Sigmoid colon (tissue), 7 donors: Measurements from ENCODE around the gene PRDM16. TPM values are rescaled to one million over a fixed set of nuclear protein-coding genes. Genes with fewer than 3 reads are reported as not detected.

Experiments
- DNase-seq: peaks from one replicate; pipeline ENCODE4 v3.0.0-alpha.2; 2019
- H3K27ac ChIP-seq, 4 donors: fragments of 200-600 bp; sonication (generic); one replicate each; pipeline ENCODE4 v1.5.1; 2016 to 2019; ENCODE audit warnings: mild to moderate bottlenecking in 1 of 4
- H3K27me3 ChIP-seq, 3 donors: fragments of 200-600 bp; sonication (generic); one replicate each; pipeline ENCODE4 v1.5.1; 2019; ENCODE audit warnings: mild to moderate bottlenecking in 1 of 3
- H3K36me3 ChIP-seq, 4 donors: fragments of 200-600 bp; sonication (generic); one replicate each; pipeline ENCODE4 v1.5.1; 2016 to 2019
- H3K4me1 ChIP-seq, 4 donors: fragments of 200-600 bp; sonication (generic); one replicate each; pipeline ENCODE4 v1.5.1; 2017 to 2019
- H3K4me3 ChIP-seq, 4 donors: fragments of 200-600 bp; sonication (generic); one replicate each; pipeline ENCODE4 v1.5.1; 2017 to 2019; ENCODE audit warnings: mild to moderate bottlenecking in 2 of 4, moderate library complexity in 1 of 4
- H3K9me3 ChIP-seq, 4 donors: fragments of 200-600 bp in 3 of 4; sonication (generic) in 3 of 4; one replicate each; pipeline versions ENCODE4 v1.5.1 to v1.6.1; 2013 to 2019
- EP300 ChIP-seq, 4 donors: sonication (generic); formaldehyde crosslinking; IDR thresholded peaks; one replicate each; pipeline ENCODE4 v1.6.1; 2017; ENCODE audit warnings: antibody characterized with exemption in 4 of 4
- POLR2A ChIP-seq, 2 donors: fragments of 450-650 bp; IDR thresholded peaks; one replicate each; pipeline ENCODE4 v1.6.1; 2016; ENCODE audit warnings: antibody characterized with exemption in 2 of 2, mild to moderate bottlenecking in 2 of 2, moderate library complexity in 2 of 2
- POLR2AphosphoS5 ChIP-seq, 4 donors: sonication (generic); formaldehyde crosslinking; IDR thresholded peaks; one replicate each; pipeline ENCODE4 v1.6.1; 2017; ENCODE audit warnings: antibody characterized with exemption in 4 of 4
- WGBS, 2 donors: extraction: QIAGEN DNeasy Blood & Tissue Kit; methylation state at CpG; one replicate each; pipeline ENCODE4 v1.1.7; 2013; 5-methylcytosine and 5-hydroxymethylcytosine counted together
- intact Hi-C: fragments of 100-400 bp; cut with DNase I; formaldehyde crosslinking; loops from one replicate; pipeline ENCODE4 v1.15.1; 2023
- polyA plus RNA-seq, 3 donors: library from polyadenylated mRNA; stranded (reverse); fragments of 200-250 nt; gene quantifications; one replicate each; pipeline ENCODE4 v1.2.3, GENCODE V29; 2013
- total RNA-seq, 4 donors: library from RNA; depleted of rRNA; stranded (reverse); fragments of >200 nt; gene quantifications; one replicate each; pipeline ENCODE4 v1.1.0, GENCODE V29; 2016
- TF ChIP-seq, protein P1 (sequence below), 4 experiments: fragments of 450-650 bp in 3 of 4; fragments of 200-600 bp in 1 of 4; IDR thresholded peaks; one replicate each; pipeline ENCODE4 v1.5.1; 2016 to 2019; ENCODE audit warnings: antibody characterized with exemption in 4 of 4, mild to moderate bottlenecking in 3 of 4, moderate library complexity in 2 of 4
- donor health status: healthy with polysubstance abuse.
- donor health status: Bipolar disorder and iron deficiency.
- donor health status: healthy.

The PRDM16 gene
- total and polyA plus RNA-seq, 7 donors: under 0.01 to 1.7 (median 0.49) TPM

DNA sequence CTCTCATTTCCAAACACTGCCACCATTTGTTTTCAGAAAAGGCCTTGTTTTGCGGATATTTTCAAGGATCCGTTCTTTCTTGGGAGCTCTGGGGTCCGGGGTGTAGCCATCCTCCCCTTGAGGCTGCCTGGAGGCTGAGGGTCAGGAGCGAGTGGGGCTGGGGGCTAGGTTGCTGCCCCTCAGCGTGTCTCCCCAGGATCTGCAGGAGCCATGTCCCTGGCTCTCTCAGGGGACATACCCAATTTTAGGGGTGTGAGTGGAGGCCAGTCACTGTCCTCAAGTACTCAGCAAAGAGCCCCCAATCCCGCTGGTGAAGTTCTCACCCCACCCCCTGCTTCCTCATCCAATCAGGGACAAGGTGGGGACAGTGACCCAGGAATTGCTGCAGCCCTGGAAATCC is 15.0 kb upstream of the PRDM16 start:
- TF ChIP-seq POLR2A (IDR thresholded peaks at IDR 0.05) (no peak), POLR2AphosphoS5 (IDR thresholded peaks at IDR 0.05) (no peak), EP300 (IDR thresholded peaks at IDR 0.05) (no peak)
- TF ChIP-seq, protein P1, sequence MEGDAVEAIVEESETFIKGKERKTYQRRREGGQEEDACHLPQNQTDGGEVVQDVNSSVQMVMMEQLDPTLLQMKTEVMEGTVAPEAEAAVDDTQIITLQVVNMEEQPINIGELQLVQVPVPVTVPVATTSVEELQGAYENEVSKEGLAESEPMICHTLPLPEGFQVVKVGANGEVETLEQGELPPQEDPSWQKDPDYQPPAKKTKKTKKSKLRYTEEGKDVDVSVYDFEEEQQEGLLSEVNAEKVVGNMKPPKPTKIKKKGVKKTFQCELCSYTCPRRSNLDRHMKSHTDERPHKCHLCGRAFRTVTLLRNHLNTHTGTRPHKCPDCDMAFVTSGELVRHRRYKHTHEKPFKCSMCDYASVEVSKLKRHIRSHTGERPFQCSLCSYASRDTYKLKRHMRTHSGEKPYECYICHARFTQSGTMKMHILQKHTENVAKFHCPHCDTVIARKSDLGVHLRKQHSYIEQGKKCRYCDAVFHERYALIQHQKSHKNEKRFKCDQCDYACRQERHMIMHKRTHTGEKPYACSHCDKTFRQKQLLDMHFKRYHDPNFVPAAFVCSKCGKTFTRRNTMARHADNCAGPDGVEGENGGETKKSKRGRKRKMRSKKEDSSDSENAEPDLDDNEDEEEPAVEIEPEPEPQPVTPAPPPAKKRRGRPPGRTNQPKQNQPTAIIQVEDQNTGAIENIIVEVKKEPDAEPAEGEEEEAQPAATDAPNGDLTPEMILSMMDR (IDR thresholded peaks at IDR 0.05): no peak
- 80 to 86% methylated on average over 6 of the region's 6 CpGs for WGBS, 2 donors
- Histone ChIP-seq H3K9me3 (peaks cover 0 to 3% (median 0%) of the 10 kb centered on the region in 4 donors), H3K27me3 (peaks cover 4 to 53% (median 21%) of the 10 kb centered on the region in 3 donors), H3K27ac (no peak overlapping the region), H3K4me1 (no peaks in the 10 kb centered on the region), H3K4me3 (no peak overlapping the region), H3K36me3 (no peaks in the 10 kb centered on the region)
- intact Hi-C loops: no loop called here
- DNase-seq: peak; percentile 25

DNA sequence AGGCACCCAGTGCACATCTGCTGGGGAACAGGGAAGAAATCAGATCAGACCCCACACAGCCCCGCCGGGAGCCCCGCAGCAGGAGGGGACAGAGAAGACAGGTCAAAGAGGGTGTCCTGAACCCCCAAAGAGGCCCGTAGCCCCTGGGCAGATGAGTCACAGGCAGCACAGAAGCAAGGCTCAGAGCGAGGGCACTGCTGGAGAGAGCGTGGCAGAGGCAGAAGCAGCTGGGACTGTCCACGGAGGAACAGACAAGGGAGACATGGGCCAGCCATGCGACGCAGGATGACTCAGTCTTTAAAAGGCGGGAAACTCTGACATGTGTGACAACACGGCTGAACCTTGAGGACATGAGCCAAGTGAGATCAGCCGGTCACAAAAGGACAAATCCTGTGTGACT is 14.5 kb upstream of the PRDM16 start:
- 84 to 88% methylated on average over 12 of the region's 12 CpGs for WGBS, 2 donors
- H3K27ac ChIP-seq: no peak overlapping the region
- peaks cover 4 to 58% (median 21%) of the 10 kb centered on the region in 3 donors for H3K27me3 ChIP-seq
- no peaks in the 10 kb centered on the region for H3K36me3 ChIP-seq
- peak; percentile 8 for DNase-seq
- intact Hi-C loops: no loop called here
- no peak overlapping the region for H3K4me3 ChIP-seq
- H3K4me1 ChIP-seq: no peaks in the 10 kb centered on the region
- TF ChIP-seq EP300 (IDR thresholded peaks at IDR 0.05): no peak
- TF ChIP-seq, protein P1 (IDR thresholded peaks at IDR 0.05): no peak
- no peak for TF ChIP-seq POLR2AphosphoS5 (IDR thresholded peaks at IDR 0.05)
- no peak for TF ChIP-seq POLR2A (IDR thresholded peaks at IDR 0.05)
- peaks cover 0 to 3% (median 0%) of the 10 kb centered on the region in 4 donors for H3K9me3 ChIP-seq

DNA sequence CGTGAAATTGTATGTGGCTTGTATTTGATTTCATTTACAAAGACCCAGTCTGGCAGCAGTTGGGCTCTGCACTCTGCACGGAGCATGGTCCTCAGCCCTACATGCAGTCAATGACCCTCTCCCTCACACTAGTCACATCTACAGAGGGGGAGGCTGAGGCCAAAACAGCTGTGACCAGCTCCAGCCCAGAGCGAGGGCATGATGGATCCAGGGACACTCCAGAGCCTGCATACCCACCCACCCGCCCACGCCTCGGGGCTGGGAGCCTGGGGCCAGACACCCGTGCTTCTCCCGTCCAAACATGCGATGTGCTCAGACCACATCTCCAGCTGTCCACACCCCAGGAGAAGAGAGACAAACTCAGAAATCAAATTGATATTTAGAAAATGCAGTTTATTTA is 14.0 kb upstream of the PRDM16 start:
- WGBS, 2 donors: 78 to 84% methylated on average over 9 of the region's 9 CpGs
- Histone ChIP-seq H3K36me3 (no peaks in the 10 kb centered on the region), H3K9me3 (peaks cover 0 to 3% (median 0%) of the 10 kb centered on the region in 4 donors), H3K27me3 (peaks cover 4 to 63% (median 22%) of the 10 kb centered on the region in 3 donors), H3K27ac (no peak overlapping the region), H3K4me1 (no peaks in the 10 kb centered on the region), H3K4me3 (no peak overlapping the region)
- no peak for TF ChIP-seq POLR2A (IDR thresholded peaks at IDR 0.05)
- no peak for TF ChIP-seq EP300 (IDR thresholded peaks at IDR 0.05)
- TF ChIP-seq POLR2AphosphoS5 (IDR thresholded peaks at IDR 0.05): no peak
- TF ChIP-seq, protein P1 (IDR thresholded peaks at IDR 0.05): no peak
- peak; percentile 50 for DNase-seq
- intact Hi-C loops: no loop called here

DNA sequence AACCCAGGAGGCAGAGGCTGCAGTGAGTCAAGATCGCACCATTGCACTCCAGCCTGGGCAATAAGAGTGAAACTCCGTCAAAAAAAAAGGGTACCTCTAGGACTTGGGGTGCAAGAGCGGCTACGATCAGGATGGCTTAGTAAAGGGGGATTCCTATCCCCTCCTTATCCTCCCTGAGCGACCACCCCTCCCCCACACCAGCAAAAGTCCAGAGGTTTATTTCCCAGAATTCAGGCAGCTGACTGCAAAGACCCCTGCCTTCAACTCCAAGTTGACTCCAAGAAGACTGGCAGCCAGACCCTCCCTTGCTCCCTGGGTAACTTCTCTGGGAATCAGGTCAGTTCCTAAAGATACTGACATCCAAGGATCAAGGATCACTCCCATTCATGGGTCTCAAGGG is 12.4 kb upstream of the PRDM16 start:
- Histone ChIP-seq H3K4me1 (no peaks in the 10 kb centered on the region), H3K4me3 (no peak overlapping the region), H3K36me3 (no peaks in the 10 kb centered on the region), H3K9me3 (peaks cover 0 to 3% (median 0%) of the 10 kb centered on the region in 4 donors), H3K27me3 (peaks cover 7 to 73% (median 36%) of the 10 kb centered on the region in 3 donors), H3K27ac (no peak overlapping the region)
- TF ChIP-seq EP300 (IDR thresholded peaks at IDR 0.05) (no peak), POLR2AphosphoS5 (IDR thresholded peaks at IDR 0.05) (no peak), POLR2A (IDR thresholded peaks at IDR 0.05) (no peak)
- TF ChIP-seq, protein P1 (IDR thresholded peaks at IDR 0.05): no peak
- 88 to 89% methylated on average over 5 of the region's 5 CpGs for WGBS, 2 donors
- DNase-seq: peak; percentile 33
- intact Hi-C loops: no loop called here
